Caco-2 (cell line): ENCODE measurements around the gene INTS6L. TPM values are rescaled to one million over a fixed set of nuclear protein-coding genes. Genes with fewer than 3 reads are reported as not detected.

Experiments
- BruUV-seq: library from RNA; stranded (reverse); fragments of 400-500 nt; replicated peaks from 2 replicates; lab custom pipeline; 2021; lab: Mats Ljungman, UMichigan
- CTCF ChIA-PET: fragments of 300-600 bp; sonication (Branson Sonifier 250); formaldehyde crosslinking; loops from one replicate; lab custom pipeline; 2022; ENCODE audit warnings: antibody characterized with exemption; lab: Charles Lee
- POLR2A ChIA-PET: fragments of 300-600 bp; sonication (Branson Sonifier 250); formaldehyde crosslinking; loops from one replicate; lab custom pipeline; 2022; ENCODE audit warnings: antibody characterized with exemption; lab: Charles Lee
- DNase-seq, 2 experiments: peaks; one replicate each; pipeline versions ENCODE4 v3.0.0 to v3.0.0-alpha.2; 2020 to 2022
- H3K27me3 ChIP-seq: replicated peaks from 2 replicates; pipeline ENCODE4 v1.6.0; 2011; ENCODE audit warnings: low read length; ENCODE audit not compliant: control insufficient read depth, insufficient read depth
- H3K36me3 ChIP-seq: 2 replicates; pipeline ENCODE4 v1.5.1; 2011; ENCODE audit warnings: low read length; ENCODE audit not compliant: control insufficient read depth, insufficient read depth
- H3K4me1 ChIP-seq: fragments of 250-450 bp; sonication (Bioruptor Pico); 2 replicates; pipeline ENCODE4 v1.5.1; 2020; ENCODE audit warnings: mild to moderate bottlenecking
- H3K4me3 ChIP-seq: 2 replicates; pipeline ENCODE4 v1.5.1; 2011; ENCODE audit warnings: low read depth, mild to moderate bottlenecking, control low read depth, low read length
- H3K9me3 ChIP-seq: fragments of 250-450 bp; sonication (Bioruptor Pico); 2 replicates; pipeline ENCODE4 v1.5.1; 2020; ENCODE audit warnings: mild to moderate bottlenecking, moderate library complexity
- H3K27ac Mint-ChIP-seq: one replicate; pipeline ENCODE4 v1.8.0; 2022; ENCODE audit warnings: mixed read lengths; ENCODE audit not compliant: unreplicated experiment
- H3K27me3 Mint-ChIP-seq: one replicate; pipeline ENCODE4 v1.8.0; 2022; ENCODE audit warnings: mixed read lengths; ENCODE audit not compliant: insufficient read depth, unreplicated experiment
- H3K36me3 Mint-ChIP-seq: one replicate; pipeline ENCODE4 v1.8.0; 2022; ENCODE audit warnings: mild to moderate bottlenecking, mixed read lengths; ENCODE audit not compliant: insufficient read depth, unreplicated experiment
- H3K4me1 Mint-ChIP-seq: one replicate; pipeline ENCODE4 v1.8.0; 2022; ENCODE audit warnings: low read depth, mixed read lengths; ENCODE audit not compliant: unreplicated experiment
- H3K4me3 Mint-ChIP-seq: one replicate; pipeline ENCODE4 v1.8.0; 2022; ENCODE audit warnings: mild to moderate bottlenecking, moderate library complexity, mixed read lengths; ENCODE audit not compliant: unreplicated experiment
- H3K9me3 Mint-ChIP-seq: one replicate; pipeline ENCODE4 v1.8.0; 2022; ENCODE audit warnings: mixed read lengths; ENCODE audit not compliant: unreplicated experiment
- intact Hi-C: fragments of 100-400 bp; cut with micrococcal nuclease; formaldehyde crosslinking; loops from one replicate; pipeline ENCODE4 v1.10.0; 2022; ENCODE audit not compliant: unreplicated experiment
- total RNA-seq: library from RNA; stranded (reverse); gene quantifications from 2 replicates; pipeline ENCODE4 v1.2.3, GENCODE V29; 2022
- TF ChIP-seq, protein P1 (sequence below), 2 experiments: fragments of 200-600 bp in 1 of 2; IDR thresholded peaks; 1 replicate in 1 of 2; 2 replicates in 1 of 2; pipeline versions ENCODE4 v1.5.1 to v1.8.0; 2011 to 2022; ENCODE audit warnings: antibody characterized with exemption in 1 of 2, control low read depth in 1 of 2, inconsistent platforms in 1 of 2, low read depth in 1 of 2, low read length in 1 of 2, mild to moderate bottlenecking in 1 of 2, moderate library complexity in 1 of 2; ENCODE audit not compliant: insufficient read depth in 1 of 2, severe bottlenecking in 1 of 2, unreplicated experiment in 1 of 2

The INTS6L gene
- total RNA-seq, 1 experiment from 2014 or later, result 0.61 TPM

DNA sequence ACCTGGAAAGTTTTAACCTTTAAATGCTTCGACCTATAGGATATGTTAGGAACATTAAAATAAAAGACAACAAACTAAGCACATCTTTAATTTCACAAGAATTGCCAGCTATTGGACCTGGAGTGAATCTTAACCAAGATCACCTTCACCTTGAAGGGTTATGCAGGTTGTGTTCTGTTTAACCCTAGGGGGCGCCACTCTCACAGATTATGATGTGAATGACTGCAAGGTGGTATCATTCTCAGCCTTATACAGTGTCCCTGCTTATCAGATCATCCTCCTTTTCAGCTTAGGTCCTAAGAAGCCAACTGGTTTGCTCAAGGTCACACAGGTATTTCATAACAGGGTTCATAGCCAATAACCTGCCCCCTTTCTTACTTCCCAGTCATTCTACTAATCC, 23.5 kb downstream of the INTS6L start:
- ChIA-PET CTCF (no interaction called here), POLR2A (no interaction called here)
- intact Hi-C loops, result no loop called here
- no peaks in the 10 kb centered on the region for H3K4me1 ChIP-seq
- H3K27me3 ChIP-seq, result no peaks in the 10 kb centered on the region
- Mint-ChIP-seq H3K4me3 (no peak overlapping the region), H3K4me1 (no peaks in the 10 kb centered on the region), H3K36me3 (no peaks in the 10 kb centered on the region), H3K27ac (no peak overlapping the region), H3K9me3 (no peaks in the 10 kb centered on the region), H3K27me3 (peaks cover 9% of the 10 kb centered on the region)
- H3K9me3 ChIP-seq, result no peaks in the 10 kb centered on the region
- BruUV-seq, result no TSS peak
- no peaks in the 10 kb centered on the region for H3K36me3 ChIP-seq
- TF ChIP-seq, protein P1, sequence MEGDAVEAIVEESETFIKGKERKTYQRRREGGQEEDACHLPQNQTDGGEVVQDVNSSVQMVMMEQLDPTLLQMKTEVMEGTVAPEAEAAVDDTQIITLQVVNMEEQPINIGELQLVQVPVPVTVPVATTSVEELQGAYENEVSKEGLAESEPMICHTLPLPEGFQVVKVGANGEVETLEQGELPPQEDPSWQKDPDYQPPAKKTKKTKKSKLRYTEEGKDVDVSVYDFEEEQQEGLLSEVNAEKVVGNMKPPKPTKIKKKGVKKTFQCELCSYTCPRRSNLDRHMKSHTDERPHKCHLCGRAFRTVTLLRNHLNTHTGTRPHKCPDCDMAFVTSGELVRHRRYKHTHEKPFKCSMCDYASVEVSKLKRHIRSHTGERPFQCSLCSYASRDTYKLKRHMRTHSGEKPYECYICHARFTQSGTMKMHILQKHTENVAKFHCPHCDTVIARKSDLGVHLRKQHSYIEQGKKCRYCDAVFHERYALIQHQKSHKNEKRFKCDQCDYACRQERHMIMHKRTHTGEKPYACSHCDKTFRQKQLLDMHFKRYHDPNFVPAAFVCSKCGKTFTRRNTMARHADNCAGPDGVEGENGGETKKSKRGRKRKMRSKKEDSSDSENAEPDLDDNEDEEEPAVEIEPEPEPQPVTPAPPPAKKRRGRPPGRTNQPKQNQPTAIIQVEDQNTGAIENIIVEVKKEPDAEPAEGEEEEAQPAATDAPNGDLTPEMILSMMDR (IDR thresholded peaks at IDR 0.05; ENCODE audit: insufficient read depth in 1 of 2, low read depth in 1 of 2, low read length in 1 of 2, severe bottlenecking in 1 of 2, unreplicated experiment in 1 of 2), result no peak
- no peak overlapping the region for H3K4me3 ChIP-seq
- peak in 1 of 2 experiments; percentile 4 for DNase-seq

DNA sequence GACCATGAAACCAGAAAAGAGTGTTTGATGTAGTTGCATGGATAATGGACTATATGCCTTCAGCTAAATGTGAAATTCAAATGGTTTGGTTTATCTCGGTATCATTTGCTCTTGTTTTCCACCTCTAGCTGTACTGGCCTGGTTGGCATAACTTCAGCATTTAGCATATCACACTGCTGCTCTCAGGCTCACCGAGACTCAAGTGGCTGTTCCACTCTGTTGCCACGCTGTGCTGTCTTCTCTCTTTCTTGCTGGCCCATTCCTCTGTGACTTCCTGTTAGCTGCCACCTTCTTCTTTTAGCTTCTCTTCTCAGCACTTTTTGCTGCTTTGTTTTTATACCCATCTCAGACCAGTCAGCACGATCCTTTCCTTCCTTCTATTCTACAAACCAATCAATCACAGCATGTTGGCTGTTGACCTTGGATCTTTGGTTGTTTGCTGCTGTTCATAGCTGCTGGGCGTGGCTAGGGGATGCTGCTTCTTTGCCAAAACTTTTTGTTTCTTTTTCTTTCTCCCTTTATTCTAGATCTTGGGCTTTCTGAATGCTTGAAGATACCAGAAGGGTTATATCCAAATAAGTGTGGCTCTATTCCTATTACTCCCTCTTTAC, 24.0 kb downstream of the INTS6L start:
- Histone ChIP-seq H3K4me1 (no peaks in the 10 kb centered on the region), H3K27me3 (no peaks in the 10 kb centered on the region), H3K36me3 (no peaks in the 10 kb centered on the region), H3K4me3 (no peak overlapping the region), H3K9me3 (no peaks in the 10 kb centered on the region)
- Mint-ChIP-seq H3K9me3 (no peaks in the 10 kb centered on the region), H3K27me3 (peaks cover 9% of the 10 kb centered on the region), H3K4me1 (no peaks in the 10 kb centered on the region), H3K36me3 (no peaks in the 10 kb centered on the region), H3K27ac (no peak overlapping the region), H3K4me3 (no peak overlapping the region)
- no peak for DNase-seq
- ChIA-PET CTCF (no interaction called here), POLR2A (no interaction called here)
- no TSS peak for BruUV-seq
- intact Hi-C loops, result no loop called here
- TF ChIP-seq, protein P1 (IDR thresholded peaks at IDR 0.05; ENCODE audit: insufficient read depth in 1 of 2, low read depth in 1 of 2, low read length in 1 of 2, severe bottlenecking in 1 of 2, unreplicated experiment in 1 of 2), result no peak

DNA sequence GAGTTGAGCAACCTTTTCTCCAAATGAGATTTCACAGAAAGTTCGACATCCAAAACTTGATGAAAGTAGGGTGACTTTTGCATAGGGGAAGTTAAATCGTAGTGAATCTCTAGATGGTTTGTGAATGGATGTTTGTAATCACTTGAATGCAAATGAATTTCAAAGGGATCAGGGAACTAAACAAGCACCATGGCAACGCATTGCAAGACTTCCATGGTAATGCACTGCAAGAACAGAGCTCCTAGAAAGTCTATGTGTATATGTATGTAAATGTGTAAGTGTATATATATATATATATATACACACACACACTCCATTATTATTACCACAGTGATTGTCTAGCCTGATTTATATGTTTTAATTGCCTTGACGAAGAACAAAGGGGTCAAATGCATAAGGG, 27.3 kb downstream of the INTS6L start:
- Histone ChIP-seq H3K4me3 (no peak overlapping the region), H3K4me1 (no peaks in the 10 kb centered on the region), H3K27me3 (no peaks in the 10 kb centered on the region), H3K36me3 (no peaks in the 10 kb centered on the region), H3K9me3 (no peaks in the 10 kb centered on the region)
- DNase-seq, result no peak
- Mint-ChIP-seq H3K4me1 (no peaks in the 10 kb centered on the region), H3K27ac (no peak overlapping the region), H3K36me3 (no peaks in the 10 kb centered on the region), H3K27me3 (peaks cover 14% of the 10 kb centered on the region), H3K9me3 (no peaks in the 10 kb centered on the region), H3K4me3 (no peak overlapping the region)
- ChIA-PET POLR2A (no interaction called here), CTCF (no interaction called here)
- BruUV-seq, result no TSS peak
- TF ChIP-seq, protein P1 (IDR thresholded peaks at IDR 0.05; ENCODE audit: insufficient read depth in 1 of 2, low read depth in 1 of 2, low read length in 1 of 2, severe bottlenecking in 1 of 2, unreplicated experiment in 1 of 2), result no peak
- intact Hi-C loops, result no loop called here
